AG04449 (cell line): ENCODE results near the gene TRAIP.

Experiments used
- CTCF ChIA-PET: fragments of 350-600 bp; formaldehyde crosslinking; extraction: SDS; loops from one replicate; lab custom pipeline; 2021; ENCODE audit warnings: antibody characterized with exemption; lab: Yijun Ruan, JAX
- POLR2A ChIA-PET: fragments of 400-600, 350-600 bp; formaldehyde crosslinking; extraction: SDS; loops from one replicate; lab custom pipeline; 2020; ENCODE audit warnings: antibody characterized with exemption, inconsistent platforms; lab: Yijun Ruan, JAX
- DNase-seq: peaks from one replicate; pipeline ENCODE4 v3.0.0-alpha.2; 2010; ENCODE audit warnings: low read depth, low spot score
- H3K4me3 ChIP-seq: 2 replicates; pipeline ENCODE4 v1.5.1; 2011; ENCODE audit warnings: low read depth, mild to moderate bottlenecking, control low read depth, low read length
- CTCF ChIP-seq: IDR thresholded peaks from one replicate; pipeline ENCODE4 v1.5.1; 2011; ENCODE audit warnings: mild to moderate bottlenecking, moderate library complexity, low read length, control low read depth, inconsistent platforms; ENCODE audit not compliant: insufficient read depth; ENCODE audit errors: missing control alignments

The TRAIP gene

DNA sequence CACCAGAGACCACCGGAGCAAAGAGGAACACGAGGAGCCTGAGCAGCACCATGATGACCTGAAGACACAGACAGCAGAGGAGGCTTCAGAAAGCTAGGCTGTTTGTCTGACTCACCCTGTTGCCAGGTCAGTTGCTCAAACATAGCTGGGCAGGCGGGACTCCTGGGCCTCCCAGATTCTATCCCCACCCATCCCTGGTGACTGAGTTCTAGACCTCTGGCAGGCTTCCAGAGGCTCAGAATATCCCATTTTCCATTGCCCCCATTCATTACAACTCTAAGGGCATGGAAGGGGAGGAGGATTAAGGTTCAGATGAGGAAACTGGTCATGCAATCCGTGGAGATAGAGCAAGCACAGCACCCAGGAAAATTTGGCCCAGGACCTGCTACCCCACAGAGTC is 56.6 kb downstream of the TRAIP start, which contains the start of gene CDHR4:
Gene CDHR4 (minus strand): TSS at position 113 of the 400 bp plus-strand sequence. CDS start 61 bp downstream, at position 52.
- DNase-seq = peak; percentile 36
- H3K4me3 ChIP-seq = no peak within 1 kb of the TSS
- ChIA-PET CTCF (interaction anchor here (0.6 to 12.8 kb wide), 5 partner anchors 7 to 260 kb away, joined by 3 to 507 read pairs (median 39); partner anchors contain the start of gene IP6K1), POLR2A (interaction anchor here (0.6 to 0.9 kb wide), 3 partner anchors 13 to 145 kb away, joined by 3 to 4 read pairs (median 4); partner anchors contain the start of gene IP6K1)
- TF ChIP-seq CTCF = no peak

- ChIA-PET POLR2A (interaction anchor here (0.6 to 0.9 kb wide), 2 partner anchors 13 to 146 kb away, joined by 3 to 4 read pairs; partner anchors contain the start of gene IP6K1), CTCF (interaction anchor here (0.9 to 12.8 kb wide), 5 partner anchors 7 to 259 kb away, joined by 3 to 507 read pairs (median 39); partner anchors contain the start of gene IP6K1)
- no peak for DNase-seq
- no peak for TF ChIP-seq CTCF
- no peak overlapping the region for H3K4me3 ChIP-seq
Observed at GRCh38 chr3:49799105-49799504, 57.3 kb downstream of the TRAIP start.

GRCh38 chr3:49794926-49795905 is 61.1 kb downstream of the TRAIP start:
- CTCF ChIA-PET = interaction anchor here (1.7 to 6.0 kb wide), 2 partner anchors 6 to 44 kb away, joined by 8 to 39 read pairs; partner anchors contain the start of genes CDHR4 and INKA1
- TF ChIP-seq CTCF = no peak
- POLR2A ChIA-PET = no interaction called here
- DNase-seq = no peak
- no peak overlapping the region for H3K4me3 ChIP-seq

DNA sequence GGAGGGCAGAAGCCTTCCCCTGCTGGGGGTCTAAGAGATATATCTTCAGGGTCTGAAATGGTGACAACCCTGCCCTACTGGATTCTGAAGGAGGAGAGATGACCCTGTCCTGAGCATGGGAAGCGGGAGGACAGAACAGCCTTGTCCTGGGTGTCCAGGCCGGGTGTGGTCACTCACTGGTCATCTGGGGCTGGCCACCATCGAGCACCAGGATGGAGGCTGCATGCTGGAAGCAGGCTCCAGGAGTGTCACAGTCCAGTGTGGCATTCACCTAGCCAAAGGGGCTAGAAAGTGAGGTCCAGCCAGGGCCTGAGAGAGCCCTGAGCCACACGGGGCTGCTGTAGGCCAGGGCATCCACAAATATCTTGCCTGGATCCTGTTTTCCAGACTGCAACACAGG is 61.9 kb downstream of the TRAIP start:
- TF ChIP-seq CTCF = no peak
- POLR2A ChIA-PET = no interaction called here

GRCh38 chr3:49793486-49794085 is 62.8 kb downstream of the TRAIP start:
- CTCF ChIA-PET = interaction anchor here (6.0 kb wide), 1 partner anchor 8 kb away, joined by 39 read pairs; the partner anchor contains the start of genes CDHR4 and INKA1
- DNase-seq = no peak
- TF ChIP-seq CTCF = no peak
- POLR2A ChIA-PET = no interaction called here
- H3K4me3 ChIP-seq = no peak overlapping the region

More for the DNA sequence above, 61.9 kb downstream of the TRAIP start:
- CTCF ChIA-PET = interaction anchor here (1.7 to 6.0 kb wide), 2 partner anchors 7 to 45 kb away, joined by 8 to 39 read pairs; partner anchors contain the start of genes CDHR4 and INKA1
- H3K4me3 ChIP-seq = no peak overlapping the region
- DNase-seq = no peak
